K562 (cell line): Measurements from ENCODE around the gene FES. TPM values are rescaled to one million over a fixed set of nuclear protein-coding genes. Genes with fewer than 3 reads are reported as not detected.

Source experiments
- GTF3C2 ChIP-seq: IDR thresholded peaks from 3 replicates; pipeline ENCODE4 v1.6.1; 2011; ENCODE audit warnings: borderline replicate concordance, mild to moderate bottlenecking, moderate library complexity; ENCODE audit not compliant: insufficient read length; ENCODE audit errors: extremely low read depth
- ILK ChIP-seq: fragments of 450-650 bp; IDR thresholded peaks from 2 replicates; pipeline ENCODE4 v1.6.1; 2016; ENCODE audit warnings: missing genetic modification characterization, low read depth, mild to moderate bottlenecking, missing compliant biosample characterization, moderate library complexity, borderline replicate concordance
- MXI1 ChIP-seq: IDR thresholded peaks from 2 replicates; pipeline ENCODE4 v1.6.1; 2011; ENCODE audit warnings: low read depth, mild to moderate bottlenecking, improper control_type of control experiment, low read length
- PCBP2 ChIP-seq: fragments of 200-400 bp; formaldehyde crosslinking; IDR thresholded peaks from 2 replicates; pipeline ENCODE4 v1.6.1; 2018; ENCODE audit warnings: low read length, low read depth, mild to moderate bottlenecking, moderate library complexity; ENCODE audit not compliant: poor library complexity, severe bottlenecking
- TRIM28 ChIP-seq: fragments of 450-650 bp; IDR thresholded peaks from 2 replicates; pipeline ENCODE4 v1.6.1; 2017
- TSHZ1 ChIP-seq: fragments of 250-450 bp; sonication (Bioruptor Pico); IDR thresholded peaks from 2 replicates; pipeline ENCODE4 v1.4.0; 2020; ENCODE audit warnings: mild to moderate bottlenecking, moderate library complexity
- ZNF57 ChIP-seq: fragments of 450-650 bp; formaldehyde crosslinking; IDR thresholded peaks from 2 replicates; pipeline ENCODE4 v1.4.0; 2020; ENCODE audit warnings: mild to moderate bottlenecking, moderate library complexity
- polyA plus RNA-seq, 8 experiments: library from polyadenylated mRNA; depleted of rRNA in 4 of 8; stranded (reverse) in 5 of 8; unstranded in 3 of 8; fragments of >200 nt; fragmentation: Nextera tagmentation in 2 of 8; fragmentation: Illumina TruSeq in 1 of 8; extraction: Ambion mirVana in 2 of 8; extraction: Trizol in 1 of 8; gene quantifications; 2 replicates each; pipeline versions ENCODE4 v1.2.1 to v1.2.3, GENCODE V29; 2011 to 2014; ENCODE audit warnings: inconsistent platforms in 1 of 8, missing spikeins in 1 of 8
- total RNA-seq, 7 experiments: library from RNA; depleted of rRNA in 6 of 7; stranded (reverse); fragments of >200 nt in 6 of 7; fragmentation: Illumina TruSeq in 2 of 7; extraction: Trizol in 2 of 7; gene quantifications; 2 replicates each; pipeline versions ENCODE4 v1.2.1 to v1.2.3, GENCODE V29; 2011 to 2021; ENCODE audit warnings: low replicate concordance in 1 of 7
- TF ChIP-seq, protein P1 (sequence below): fragments of 450-650 bp; IDR thresholded peaks from 2 replicates; pipeline ENCODE4 v1.6.1; 2016; ENCODE audit warnings: low read depth
- TF ChIP-seq, protein P2 (sequence below), 2 experiments: fragments of 450-650 bp; conservative IDR thresholded peaks; 2 replicates each; pipeline ENCODE4 v1.6.1; 2017; ENCODE audit warnings: mild to moderate bottlenecking in 2 of 2, moderate library complexity in 2 of 2

Gene FES
- total and polyA plus RNA-seq, 9 of the 15 experiments (the other 6 are each of a cell fraction or from before 2014, with no cell fraction given): 0.38 to 2.6 (median 0.82) TPM

DNA sequence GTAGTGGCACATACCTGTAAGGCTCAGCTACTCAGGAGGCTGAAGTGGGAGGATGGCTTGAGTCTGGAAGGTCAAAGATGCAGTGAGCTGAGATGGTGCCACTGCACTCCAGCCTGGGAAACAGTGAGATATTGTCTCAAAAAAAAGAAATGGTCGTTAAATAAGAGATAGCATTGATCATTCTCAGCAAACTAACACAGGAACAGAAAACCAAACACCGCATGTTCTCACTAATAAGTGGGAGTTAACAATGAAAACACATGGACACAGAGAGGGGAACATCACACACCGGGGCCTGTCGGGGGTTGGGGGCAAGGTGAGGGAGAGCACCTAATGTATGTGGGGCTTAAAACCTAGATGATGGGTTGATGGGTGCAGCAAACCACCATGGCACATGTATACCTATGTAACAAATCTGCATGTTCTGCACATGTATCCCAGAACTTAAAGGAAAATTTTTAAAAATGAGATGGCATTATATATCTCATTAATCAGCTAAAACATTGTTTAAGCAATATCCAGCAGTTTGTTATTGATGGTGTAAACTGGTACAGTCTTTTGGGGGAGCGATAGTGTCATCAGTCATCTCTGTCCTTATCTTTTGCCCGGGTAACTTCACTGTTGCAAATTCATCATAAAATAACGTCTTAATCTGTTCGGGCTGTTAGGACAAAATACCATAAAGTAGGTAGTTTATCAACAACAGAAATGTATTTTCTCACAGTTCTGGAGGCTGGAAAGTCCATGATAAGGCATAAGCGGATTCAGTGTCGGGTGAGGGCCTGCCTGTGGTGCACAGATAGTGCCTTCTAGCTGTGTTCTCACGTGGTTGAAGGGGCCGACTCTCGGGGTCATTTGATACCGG, 17.1 kb downstream of the FES start (continued):
- TF ChIP-seq, protein P1, sequence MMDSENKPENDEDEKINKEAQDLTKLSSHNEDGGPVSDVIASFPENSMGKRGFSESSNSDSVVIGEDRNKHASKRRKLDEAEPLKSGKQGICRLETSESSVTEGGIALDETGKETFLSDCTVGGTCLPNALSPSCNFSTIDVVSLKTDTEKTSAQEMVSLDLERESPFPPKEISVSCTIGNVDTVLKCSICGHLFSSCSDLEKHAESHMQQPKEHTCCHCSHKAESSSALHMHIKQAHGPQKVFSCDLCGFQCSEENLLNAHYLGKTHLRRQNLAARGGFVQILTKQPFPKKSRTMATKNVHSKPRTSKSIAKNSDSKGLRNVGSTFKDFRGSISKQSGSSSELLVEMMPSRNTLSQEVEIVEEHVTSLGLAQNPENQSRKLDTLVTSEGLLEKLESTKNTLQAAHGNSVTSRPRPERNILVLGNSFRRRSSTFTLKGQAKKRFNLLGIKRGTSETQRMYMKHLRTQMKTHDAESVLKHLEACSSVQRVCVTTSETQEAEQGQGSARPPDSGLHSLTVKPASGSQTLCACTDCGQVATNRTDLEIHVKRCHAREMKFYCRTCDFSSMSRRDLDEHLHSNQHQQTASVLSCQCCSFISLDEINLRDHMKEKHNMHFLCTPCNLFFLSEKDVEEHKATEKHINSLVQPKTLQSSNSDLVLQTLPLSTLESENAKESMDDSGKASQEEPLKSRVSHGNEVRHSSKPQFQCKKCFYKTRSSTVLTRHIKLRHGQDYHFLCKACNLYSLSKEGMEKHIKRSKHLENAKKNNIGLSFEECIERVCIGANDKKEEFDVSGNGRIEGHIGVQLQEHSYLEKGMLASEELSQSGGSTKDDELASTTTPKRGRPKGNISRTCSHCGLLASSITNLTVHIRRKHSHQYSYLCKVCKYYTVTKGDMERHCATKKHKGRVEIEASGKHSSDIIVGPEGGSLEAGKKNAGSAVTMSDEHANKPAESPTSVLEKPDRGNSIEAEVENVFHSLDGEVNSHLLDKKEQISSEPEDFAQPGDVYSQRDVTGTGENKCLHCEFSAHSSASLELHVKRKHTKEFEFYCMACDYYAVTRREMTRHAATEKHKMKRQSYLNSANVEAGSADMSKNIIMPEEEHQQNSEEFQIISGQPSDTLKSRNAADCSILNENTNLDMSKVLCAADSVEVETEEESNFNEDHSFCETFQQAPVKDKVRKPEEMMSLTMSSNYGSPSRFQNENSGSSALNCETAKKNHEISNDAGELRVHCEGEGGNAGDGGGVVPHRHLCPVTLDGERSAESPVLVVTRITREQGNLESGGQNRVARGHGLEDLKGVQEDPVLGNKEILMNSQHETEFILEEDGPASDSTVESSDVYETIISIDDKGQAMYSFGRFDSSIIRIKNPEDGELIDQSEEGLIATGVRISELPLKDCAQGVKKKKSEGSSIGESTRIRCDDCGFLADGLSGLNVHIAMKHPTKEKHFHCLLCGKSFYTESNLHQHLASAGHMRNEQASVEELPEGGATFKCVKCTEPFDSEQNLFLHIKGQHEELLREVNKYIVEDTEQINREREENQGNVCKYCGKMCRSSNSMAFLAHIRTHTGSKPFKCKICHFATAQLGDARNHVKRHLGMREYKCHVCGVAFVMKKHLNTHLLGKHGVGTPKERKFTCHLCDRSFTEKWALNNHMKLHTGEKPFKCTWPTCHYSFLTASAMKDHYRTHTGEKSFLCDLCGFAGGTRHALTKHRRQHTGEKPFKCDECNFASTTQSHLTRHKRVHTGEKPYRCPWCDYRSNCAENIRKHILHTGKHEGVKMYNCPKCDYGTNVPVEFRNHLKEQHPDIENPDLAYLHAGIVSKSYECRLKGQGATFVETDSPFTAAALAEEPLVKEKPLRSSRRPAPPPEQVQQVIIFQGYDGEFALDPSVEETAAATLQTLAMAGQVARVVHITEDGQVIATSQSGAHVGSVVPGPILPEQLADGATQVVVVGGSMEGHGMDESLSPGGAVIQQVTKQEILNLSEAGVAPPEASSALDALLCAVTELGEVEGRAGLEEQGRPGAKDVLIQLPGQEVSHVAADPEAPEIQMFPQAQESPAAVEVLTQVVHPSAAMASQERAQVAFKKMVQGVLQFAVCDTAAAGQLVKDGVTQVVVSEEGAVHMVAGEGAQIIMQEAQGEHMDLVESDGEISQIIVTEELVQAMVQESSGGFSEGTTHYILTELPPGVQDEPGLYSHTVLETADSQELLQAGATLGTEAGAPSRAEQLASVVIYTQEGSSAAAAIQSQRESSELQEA: no peak
- no peak for TF ChIP-seq GTF3C2
- TF ChIP-seq TRIM28: no peak
- no peak for TF ChIP-seq ILK (tag)
- TF ChIP-seq TSHZ1 (CRISPR knock-in tag): 0 out of 2 replicates have a peak, but pooled peaks have one; percentile 13
- TF ChIP-seq, protein P2, sequence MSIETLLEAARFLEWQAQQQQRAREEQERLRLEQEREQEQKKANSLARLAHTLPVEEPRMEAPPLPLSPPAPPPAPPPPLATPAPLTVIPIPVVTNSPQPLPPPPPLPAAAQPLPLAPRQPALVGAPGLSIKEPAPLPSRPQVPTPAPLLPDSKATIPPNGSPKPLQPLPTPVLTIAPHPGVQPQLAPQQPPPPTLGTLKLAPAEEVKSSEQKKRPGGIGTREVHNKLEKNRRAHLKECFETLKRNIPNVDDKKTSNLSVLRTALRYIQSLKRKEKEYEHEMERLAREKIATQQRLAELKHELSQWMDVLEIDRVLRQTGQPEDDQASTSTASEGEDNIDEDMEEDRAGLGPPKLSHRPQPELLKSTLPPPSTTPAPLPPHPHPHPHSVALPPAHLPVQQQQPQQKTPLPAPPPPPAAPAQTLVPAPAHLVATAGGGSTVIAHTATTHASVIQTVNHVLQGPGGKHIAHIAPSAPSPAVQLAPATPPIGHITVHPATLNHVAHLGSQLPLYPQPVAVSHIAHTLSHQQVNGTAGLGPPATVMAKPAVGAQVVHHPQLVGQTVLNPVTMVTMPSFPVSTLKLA (conservative IDR thresholded peaks at IDR 0.05): peak; percentile 94 to 96
- no peak for TF ChIP-seq ZNF57 (CRISPR knock-in tag)
- no peak for TF ChIP-seq PCBP2
- peak; percentile 86; the same call in 1 of the 2 replicates for TF ChIP-seq MXI1
